GM12878 (cell line): ENCODE results near the gene TNFSF12. TPM values are rescaled to one million over a fixed set of nuclear protein-coding genes. Genes with fewer than 3 reads are reported as not detected.

Experiments
- CBX3 ChIP-seq: fragments of 200-600 bp; sonication (generic); IDR thresholded peaks from 2 replicates; pipeline ENCODE4 v1.6.1; 2016; ENCODE audit warnings: low read depth, borderline replicate concordance
- CHD1 ChIP-seq: IDR thresholded peaks from 2 replicates; pipeline ENCODE4 v1.6.1; 2012; ENCODE audit warnings: low read depth, low read length, improper control_type of control experiment
- CHD2 ChIP-seq: IDR thresholded peaks from 2 replicates; pipeline ENCODE4 v1.6.1; 2011; ENCODE audit warnings: low read depth, low read length, improper control_type of control experiment, borderline replicate concordance
- CREM ChIP-seq: IDR thresholded peaks from 2 replicates; pipeline ENCODE4 v1.6.1; 2014; ENCODE audit warnings: antibody characterized with exemption, low read depth
- CUX1 ChIP-seq: IDR thresholded peaks from 2 replicates; pipeline ENCODE4 v1.6.1; 2012; ENCODE audit warnings: improper control_type of control experiment, low read depth, low read length; ENCODE audit not compliant: insufficient replicate concordance
- E4F1 ChIP-seq: fragments of 450-650 bp; IDR thresholded peaks from 2 replicates; pipeline ENCODE4 v1.6.1; 2018; ENCODE audit warnings: borderline replicate concordance, mild to moderate bottlenecking; ENCODE audit not compliant: partially characterized antibody
- MAX ChIP-seq: IDR thresholded peaks from 2 replicates; pipeline ENCODE4 v1.6.1; 2012; ENCODE audit warnings: low read depth, low read length, improper control_type of control experiment
- MXI1 ChIP-seq: fragments of 150-350 bp; IDR thresholded peaks from 2 replicates; pipeline ENCODE4 v1.6.1; 2011; ENCODE audit warnings: low read depth, mild to moderate bottlenecking, inconsistent platforms, low read length, improper control_type of control experiment
- PAX5 ChIP-seq: IDR thresholded peaks from 2 replicates; pipeline ENCODE4 v1.6.1; 2011; ENCODE audit warnings: low read depth, low read length, borderline replicate concordance
- POLR2A ChIP-seq: IDR thresholded peaks from 2 replicates; pipeline ENCODE4 v1.6.1; 2011; ENCODE audit warnings: low read depth, mild to moderate bottlenecking, low read length
- RAD51 ChIP-seq: fragments of 450-650 bp; IDR thresholded peaks from 2 replicates; pipeline ENCODE4 v1.6.1; 2016; ENCODE audit warnings: moderate library complexity, mild to moderate bottlenecking, inconsistent platforms
- SIN3A ChIP-seq: IDR thresholded peaks from 2 replicates; pipeline ENCODE4 v1.6.1; 2012; ENCODE audit warnings: low read depth, low read length, improper control_type of control experiment
- SPI1 ChIP-seq: IDR thresholded peaks from 2 replicates; pipeline ENCODE4 v1.6.1; 2011; ENCODE audit warnings: low read depth, mild to moderate bottlenecking, low read length, moderate library complexity, borderline replicate concordance; ENCODE audit not compliant: insufficient read depth
- SREBF2 ChIP-seq: IDR thresholded peaks from 2 replicates; pipeline ENCODE4 v1.6.1; 2012; ENCODE audit warnings: mild to moderate bottlenecking, low read length
- USF1 ChIP-seq: IDR thresholded peaks from 2 replicates; pipeline ENCODE4 v1.6.1; 2011; ENCODE audit warnings: borderline replicate concordance, low read depth, mild to moderate bottlenecking, moderate library complexity, mixed read lengths, low read length; ENCODE audit not compliant: insufficient read depth; ENCODE audit errors: extremely low read length
- ZBTB33 ChIP-seq: fragments of 450-650 bp; IDR thresholded peaks from 2 replicates; pipeline ENCODE4 v1.6.1; 2017; ENCODE audit warnings: mild to moderate bottlenecking
- ZBTB4 ChIP-seq: fragments of 450-650 bp; formaldehyde crosslinking; IDR thresholded peaks from 2 replicates; pipeline ENCODE4 v1.4.0; 2022; ENCODE audit warnings: mild to moderate bottlenecking, moderate library complexity
- polyA plus RNA-seq, 11 experiments: library from polyadenylated mRNA; depleted of rRNA in 4 of 11; unstranded in 6 of 11; stranded (reverse) in 5 of 11; fragments of >200 nt; fragmentation: Nextera tagmentation in 4 of 11; fragmentation: Illumina TruSeq in 1 of 11; extraction: Ambion mirVana in 4 of 11; extraction: Trizol in 1 of 11; gene quantifications; 1 replicate in 1 of 11; 2 replicates in 10 of 11; pipeline versions ENCODE4 v1.2.1 to v1.2.3, GENCODE V29; 2011 to 2016; ENCODE audit warnings: inconsistent platforms in 2 of 11, missing spikeins in 2 of 11, low read depth in 1 of 11
- total RNA-seq, 4 experiments: library from RNA; depleted of rRNA in 3 of 4; stranded (reverse); fragments of >200 nt in 3 of 4; fragmentation: Illumina TruSeq in 1 of 4; extraction: Trizol in 1 of 4; gene quantifications; 2 replicates each; pipeline versions ENCODE4 v1.2.1 to v1.2.3, GENCODE V29; 2013 to 2021

TNFSF12 gene
- total and polyA plus RNA-seq, 10 of the 15 experiments (the other 5 are each of a cell fraction or from before 2014, with no cell fraction given): 0.32 to 7.0 (median 2.6) TPM

GRCh38 chr17:7572338-7572587 is 23.4 kb downstream of the TNFSF12 start (continued):
- TF ChIP-seq CBX3 (no peak), POLR2A (no peak), SREBF2 (no peak), CHD1 (no peak), PAX5 (0 out of 2 replicates have a peak, but pooled peaks have one; percentile 32), CUX1 (no peak), E4F1 (peak; percentile 93), MXI1 (peak; percentile 99), SIN3A (peak; percentile 80), ZBTB4 (CRISPR knock-in tag) (no peak), RAD51 (peak; percentile 97), MAX (peak; percentile 100), CHD2 (no peak), ZBTB33 (no peak), SPI1 (peak; percentile 87), USF1 (peak; percentile 94), CREM (no peak)
